Activated naive CD4-positive, alpha-beta T cell treated with anti-CD3 and anti-CD28 coated beads, Interleukin-2, amount 50 U/mL, for 24 hours (primary cell): ENCODE data around the gene FOXP3.

Experiments
- H3K27ac Mint-ChIP-seq: one replicate; pipeline ENCODE4 v1.8.0; 2021; ENCODE audit warnings: mild to moderate bottlenecking, mixed read lengths
- H3K27me3 Mint-ChIP-seq: one replicate; pipeline ENCODE4 v1.8.0; 2021; ENCODE audit warnings: mixed read lengths
- H3K36me3 Mint-ChIP-seq: one replicate; pipeline ENCODE4 v1.8.0; 2021; ENCODE audit warnings: mixed read lengths
- H3K4me1 Mint-ChIP-seq: one replicate; pipeline ENCODE4 v1.8.0; 2021; ENCODE audit warnings: mixed read lengths
- H3K4me3 Mint-ChIP-seq: one replicate; pipeline ENCODE4 v1.8.0; 2021; ENCODE audit warnings: mild to moderate bottlenecking, mixed read lengths
- H3K9me3 Mint-ChIP-seq: one replicate; pipeline ENCODE4 v1.8.0; 2021; ENCODE audit warnings: mixed read lengths

The FOXP3 gene

DNA sequence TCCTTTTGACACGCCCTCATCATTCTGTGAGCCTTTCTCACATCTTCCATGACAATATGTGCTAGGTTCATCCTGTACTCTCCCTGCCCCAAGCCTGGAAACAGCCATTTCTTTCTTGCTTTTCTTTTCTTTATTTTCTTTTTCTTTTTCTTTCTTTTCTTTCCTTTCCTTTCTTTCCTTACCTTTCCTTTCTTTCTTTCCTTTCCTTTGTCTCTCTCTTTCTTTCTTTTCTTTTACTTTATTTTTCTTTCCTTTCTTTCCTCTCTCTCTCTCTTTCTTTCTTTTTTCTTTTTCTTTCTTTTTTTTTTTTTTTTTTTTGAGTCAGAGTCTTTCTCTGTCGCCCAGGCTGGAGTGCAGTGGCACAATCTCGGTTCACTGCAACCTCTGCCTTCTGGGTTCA is 19.7 kb upstream of the FOXP3 start:
- H3K27ac Mint-ChIP-seq = peak overlapping the region; percentile 83
- H3K4me1 Mint-ChIP-seq = peaks cover 40% of the 10 kb centered on the region
- H3K27me3 Mint-ChIP-seq = no peaks in the 10 kb centered on the region
- H3K36me3 Mint-ChIP-seq = no peaks in the 10 kb centered on the region
- H3K9me3 Mint-ChIP-seq = no peaks in the 10 kb centered on the region
- H3K4me3 Mint-ChIP-seq = no peak overlapping the region

DNA sequence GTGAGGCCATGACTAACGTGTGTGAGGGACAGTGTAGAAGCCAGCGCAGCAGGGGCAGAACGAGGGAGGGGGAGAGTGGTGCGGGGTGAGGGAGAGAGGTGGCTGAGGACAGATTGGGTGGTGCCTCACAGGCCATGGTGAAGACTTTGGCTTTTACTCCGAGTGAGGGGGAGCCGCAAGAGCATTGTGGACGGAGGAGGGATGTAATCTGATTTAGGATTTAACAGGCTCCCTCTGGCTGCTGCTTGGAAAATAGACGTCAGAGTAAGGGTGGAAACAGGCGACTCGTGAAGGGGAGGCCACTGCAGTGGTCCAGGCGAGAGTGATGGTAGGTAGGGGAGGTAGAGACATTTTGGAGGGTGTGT is 18.1 kb upstream of the FOXP3 start:
- H3K27ac Mint-ChIP-seq = no peak overlapping the region
- H3K27me3 Mint-ChIP-seq = no peaks in the 10 kb centered on the region
- H3K9me3 Mint-ChIP-seq = no peaks in the 10 kb centered on the region
- H3K36me3 Mint-ChIP-seq = no peaks in the 10 kb centered on the region
- no peak overlapping the region for H3K4me3 Mint-ChIP-seq
- peaks cover 41% of the 10 kb centered on the region for H3K4me1 Mint-ChIP-seq

- peak overlapping the region; percentile 53 for H3K4me3 Mint-ChIP-seq
- no peaks in the 10 kb centered on the region for H3K27me3 Mint-ChIP-seq
Observed at GRCh38 chrX:49278081-49278480, 13.6 kb upstream of the FOXP3 start.

DNA sequence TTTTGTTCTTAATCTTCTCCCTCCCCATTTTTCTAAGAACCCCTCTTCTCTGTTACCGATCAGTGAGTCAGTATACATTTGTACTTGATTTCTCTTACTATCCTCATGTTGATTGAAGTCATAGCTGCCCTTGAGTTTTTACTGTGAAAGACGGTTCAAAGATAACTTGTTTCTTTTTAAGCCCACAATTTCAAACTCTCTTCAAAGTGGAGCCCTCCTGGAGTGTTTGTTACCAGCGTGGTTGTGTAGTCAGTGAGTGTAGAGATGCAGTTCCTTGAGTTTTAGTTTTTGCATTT is 13.0 kb upstream of the FOXP3 start:
- peak overlapping the region; percentile 53 for H3K4me3 Mint-ChIP-seq
- peaks cover 2% of the 10 kb centered on the region for H3K36me3 Mint-ChIP-seq
- H3K9me3 Mint-ChIP-seq = no peaks in the 10 kb centered on the region
- H3K27me3 Mint-ChIP-seq = no peaks in the 10 kb centered on the region
- peaks cover 84% of the 10 kb centered on the region for H3K4me1 Mint-ChIP-seq
- H3K27ac Mint-ChIP-seq = peak overlapping the region; percentile 81

More at GRCh38 chrX:49278081-49278480, 13.6 kb upstream of the FOXP3 start:
- H3K4me1 Mint-ChIP-seq = peaks cover 82% of the 10 kb centered on the region
- peaks cover 2% of the 10 kb centered on the region for H3K36me3 Mint-ChIP-seq
- H3K9me3 Mint-ChIP-seq = no peaks in the 10 kb centered on the region
- H3K27ac Mint-ChIP-seq = peak overlapping the region; percentile 81

GRCh38 chrX:49276671-49277534 is 12.4 kb upstream of the FOXP3 start:
- Mint-ChIP-seq H3K27me3 (no peaks in the 10 kb centered on the region), H3K4me1 (peaks cover 79% of the 10 kb centered on the region), H3K36me3 (peaks cover 2% of the 10 kb centered on the region), H3K9me3 (no peaks in the 10 kb centered on the region), H3K27ac (peak overlapping the region; percentile 81), H3K4me3 (peak overlapping the region; percentile 53)

DNA sequence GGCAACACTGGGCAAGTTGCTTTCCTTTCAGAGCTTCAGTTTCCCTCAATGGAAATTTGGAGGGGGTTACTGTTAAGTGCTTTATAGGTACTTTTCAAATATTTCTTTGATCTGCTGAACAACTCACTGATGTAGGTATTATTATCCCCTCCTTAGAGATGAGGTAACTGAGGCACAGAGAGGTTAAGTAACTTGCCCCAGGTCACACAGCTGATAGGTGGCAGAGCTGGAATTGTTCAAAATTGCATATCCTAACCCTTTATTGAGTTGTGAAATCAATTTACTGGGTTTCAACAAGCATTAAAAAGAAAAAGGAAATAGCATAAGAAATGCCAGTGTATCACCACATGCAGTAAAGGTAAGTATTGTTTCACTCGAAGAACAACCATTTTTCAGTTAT is 11.7 kb upstream of the FOXP3 start:
- Mint-ChIP-seq H3K4me1 (peaks cover 84% of the 10 kb centered on the region), H3K27ac (no peak overlapping the region), H3K4me3 (no peak overlapping the region), H3K27me3 (no peaks in the 10 kb centered on the region), H3K36me3 (peaks cover 2% of the 10 kb centered on the region), H3K9me3 (no peaks in the 10 kb centered on the region)

GRCh38 chrX:49273181-49273727 is 8.7 kb upstream of the FOXP3 start:
- H3K4me3 Mint-ChIP-seq = peak overlapping the region; percentile 80
- no peaks in the 10 kb centered on the region for H3K27me3 Mint-ChIP-seq
- H3K9me3 Mint-ChIP-seq = no peaks in the 10 kb centered on the region
- H3K4me1 Mint-ChIP-seq = peaks cover 74% of the 10 kb centered on the region
- peaks cover 2% of the 10 kb centered on the region for H3K36me3 Mint-ChIP-seq
- H3K27ac Mint-ChIP-seq = peak overlapping the region; percentile 96

DNA sequence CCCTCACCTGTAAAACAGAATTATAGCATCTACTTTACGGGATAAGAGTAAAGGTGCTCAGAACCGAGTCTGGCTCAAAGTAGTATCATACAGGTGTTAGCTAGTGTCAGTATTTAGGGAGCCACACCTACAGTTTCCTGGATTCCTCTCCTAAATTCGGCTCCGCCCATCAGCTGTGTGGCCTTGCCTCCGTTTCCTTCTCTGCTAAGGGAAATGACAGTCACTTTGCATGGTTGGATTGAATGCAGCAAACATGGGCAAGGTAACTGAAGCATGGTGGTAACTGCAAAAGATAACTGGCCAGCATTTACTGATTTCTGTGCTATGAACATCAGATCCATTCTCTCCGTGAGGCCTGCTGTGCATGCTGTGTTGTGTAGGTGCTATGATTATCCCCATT is 7.9 kb upstream of the FOXP3 start:
- H3K9me3 Mint-ChIP-seq = no peaks in the 10 kb centered on the region
- no peaks in the 10 kb centered on the region for H3K27me3 Mint-ChIP-seq
- H3K4me1 Mint-ChIP-seq = peaks cover 73% of the 10 kb centered on the region
- peaks cover 2% of the 10 kb centered on the region for H3K36me3 Mint-ChIP-seq
- peak overlapping the region; percentile 79 for H3K27ac Mint-ChIP-seq
- peak overlapping the region; percentile 80 for H3K4me3 Mint-ChIP-seq

- peak overlapping the region; percentile 93 for H3K27ac Mint-ChIP-seq
- no peaks in the 10 kb centered on the region for H3K9me3 Mint-ChIP-seq
- H3K36me3 Mint-ChIP-seq = peaks cover 2% of the 10 kb centered on the region
- H3K27me3 Mint-ChIP-seq = no peaks in the 10 kb centered on the region
- peaks cover 65% of the 10 kb centered on the region for H3K4me1 Mint-ChIP-seq
- H3K4me3 Mint-ChIP-seq = peak overlapping the region; percentile 80
Observed at GRCh38 chrX:49271341-49271740, 6.8 kb upstream of the FOXP3 start.

- H3K4me3 Mint-ChIP-seq = peak overlapping the region; percentile 80
- peaks cover 2% of the 10 kb centered on the region for H3K36me3 Mint-ChIP-seq
- peaks cover 56% of the 10 kb centered on the region for H3K4me1 Mint-ChIP-seq
- no peaks in the 10 kb centered on the region for H3K9me3 Mint-ChIP-seq
- no peaks in the 10 kb centered on the region for H3K27me3 Mint-ChIP-seq
- peak overlapping the region; percentile 93 for H3K27ac Mint-ChIP-seq
Observed at GRCh38 chrX:49270249-49270921, 5.9 kb upstream of the FOXP3 start.

DNA sequence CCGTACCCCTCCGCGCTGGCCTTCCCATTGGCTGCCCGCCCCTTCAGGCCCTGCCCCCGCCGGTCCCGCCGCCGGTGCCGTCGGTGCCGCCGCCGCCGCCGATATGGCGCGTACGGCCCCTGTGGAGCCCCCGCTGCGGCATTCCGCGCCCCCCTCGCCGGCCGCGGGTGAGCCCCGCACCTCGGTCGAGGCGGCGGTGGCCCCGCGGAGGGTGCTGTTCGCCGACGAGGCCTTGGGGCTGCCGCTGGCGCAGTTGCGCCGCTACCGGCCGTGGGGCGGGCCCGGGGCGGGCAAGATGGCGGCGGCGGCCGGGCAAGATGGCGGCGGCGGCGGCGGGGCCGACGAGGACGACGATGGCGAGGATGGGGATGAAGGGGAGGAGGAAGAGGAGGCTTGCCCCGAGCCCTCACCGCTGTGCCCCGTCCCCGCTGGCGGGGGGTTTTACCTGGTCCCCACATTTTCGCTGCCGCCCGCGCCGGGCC is 5.3 kb upstream of the FOXP3 start, which contains the start of gene PPP1R3F:
Gene PPP1R3F, plus strand, starts transcription at position 27 of the 482 bp plus-strand sequence. Its CDS starts 77 bp downstream, at position 104.
- Mint-ChIP-seq H3K27ac (peak within 1 kb of the TSS; percentile 100), H3K4me3 (peak within 1 kb of the TSS; percentile 97), H3K9me3 (no peaks in the 10 kb centered on the region), H3K36me3 (peaks cover 1% of the 10 kb centered on the region), H3K4me1 (peaks cover 54% of the 10 kb centered on the region), H3K27me3 (no peaks in the 10 kb centered on the region)

- Mint-ChIP-seq H3K27me3 (no peaks in the 10 kb centered on the region), H3K27ac (peak overlapping the region; percentile 100), H3K36me3 (no peaks in the 10 kb centered on the region), H3K4me3 (peak overlapping the region; percentile 97), H3K9me3 (no peaks in the 10 kb centered on the region), H3K4me1 (peaks cover 50% of the 10 kb centered on the region)
Observed at GRCh38 chrX:49269010-49269766, 4.7 kb upstream of the FOXP3 start.

DNA sequence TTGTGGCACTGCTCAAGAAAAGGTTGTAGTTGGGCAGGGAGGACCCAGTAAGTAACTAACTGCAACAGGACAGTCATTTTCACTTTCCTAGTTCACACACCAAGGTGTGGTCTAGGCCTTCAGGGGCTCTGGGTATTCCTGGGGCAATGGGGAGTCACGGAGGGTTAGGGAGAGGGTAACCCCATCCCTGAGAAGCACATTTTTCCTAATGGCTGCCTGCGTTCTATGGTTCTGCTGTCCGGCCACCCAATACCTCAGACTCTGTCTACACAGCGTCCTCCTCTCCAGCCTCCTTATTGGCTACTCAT is 4.1 kb upstream of the FOXP3 start:
- no peaks in the 10 kb centered on the region for H3K27me3 Mint-ChIP-seq
- H3K4me3 Mint-ChIP-seq = peak overlapping the region; percentile 97
- no peaks in the 10 kb centered on the region for H3K36me3 Mint-ChIP-seq
- no peaks in the 10 kb centered on the region for H3K9me3 Mint-ChIP-seq
- H3K4me1 Mint-ChIP-seq = peaks cover 49% of the 10 kb centered on the region
- H3K27ac Mint-ChIP-seq = peak overlapping the region; percentile 100

GRCh38 chrX:49266523-49267445 is 2.3 kb upstream of the FOXP3 start:
- no peaks in the 10 kb centered on the region for H3K27me3 Mint-ChIP-seq
- H3K4me1 Mint-ChIP-seq = peaks cover 48% of the 10 kb centered on the region
- no peaks in the 10 kb centered on the region for H3K36me3 Mint-ChIP-seq
- H3K4me3 Mint-ChIP-seq = peak overlapping the region; percentile 58
- no peaks in the 10 kb centered on the region for H3K9me3 Mint-ChIP-seq
- peak overlapping the region; percentile 41 for H3K27ac Mint-ChIP-seq

GRCh38 chrX:49263631-49264030 is 879 bp downstream of the FOXP3 start:
- no peak overlapping the region for H3K4me3 Mint-ChIP-seq
- H3K27ac Mint-ChIP-seq = peak overlapping the region; percentile 87
- no peaks in the 10 kb centered on the region for H3K27me3 Mint-ChIP-seq
- H3K36me3 Mint-ChIP-seq = no peaks in the 10 kb centered on the region
- peaks cover 49% of the 10 kb centered on the region for H3K4me1 Mint-ChIP-seq
- no peaks in the 10 kb centered on the region for H3K9me3 Mint-ChIP-seq
